Stimulated activated CD8-positive, alpha-beta memory T cell treated with anti-CD3 and anti-CD28 coated beads, Interleukin-4, amount 100 ng/mL, for 24 hours (primary cell): ENCODE measurements around the gene FASTKD3.

Source experiments
- DNase-seq: peaks from one replicate; pipeline ENCODE4 v3.0.0-alpha.2; 2020; ENCODE audit warnings: low read depth

The FASTKD3 gene

GRCh38 chr5:7881091-7881490 lies 12.3 kb upstream of the FASTKD3 start:
- DNase-seq, result no peak

- DNase-seq, result no peak
These were observed 9.6 kb upstream of the FASTKD3 start for GRCh38 chr5:7878381-7878873.

GRCh38 chr5:7877851-7878250 lies 9.0 kb upstream of the FASTKD3 start:
- no peak for DNase-seq

GRCh38 chr5:7876867-7877266 lies 8.0 kb upstream of the FASTKD3 start:
- DNase-seq, result no peak

- DNase-seq, result no peak
These were observed 6.3 kb upstream of the FASTKD3 start for GRCh38 chr5:7875151-7875550.

- no peak for DNase-seq
These were observed 5.8 kb upstream of the FASTKD3 start for GRCh38 chr5:7874639-7875038.

- no peak for DNase-seq
These were observed 4.4 kb upstream of the FASTKD3 start for GRCh38 chr5:7873216-7873615.

GRCh38 chr5:7872517-7873130 lies 3.8 kb upstream of the FASTKD3 start:
- DNase-seq, result no peak

GRCh38 chr5:7871653-7872052 lies 2.8 kb upstream of the FASTKD3 start:
- DNase-seq, result no peak

- peak; percentile 17 for DNase-seq
These were observed 774 bp upstream of the FASTKD3 start for GRCh38 chr5:7869474-7870136.

- DNase-seq, result no peak
These were observed 431 bp downstream of the FASTKD3 start for GRCh38 chr5:7868427-7868772.

GRCh38 chr5:7867260-7867659 lies 1.6 kb downstream of the FASTKD3 start:
- no peak for DNase-seq

- DNase-seq, result no peak
These were observed 2.6 kb downstream of the FASTKD3 start for GRCh38 chr5:7866196-7866595.

- no peak for DNase-seq
These were observed 10.8 kb downstream of the FASTKD3 start for GRCh38 chr5:7857926-7858632.

GRCh38 chr5:7857361-7857760 lies 11.5 kb downstream of the FASTKD3 start:
- no peak for DNase-seq

- no peak for DNase-seq
These were observed 12.0 kb downstream of the FASTKD3 start for GRCh38 chr5:7856855-7857254.

GRCh38 chr5:7855611-7856010 lies 13.2 kb downstream of the FASTKD3 start:
- DNase-seq, result no peak

- no peak for DNase-seq
These were observed 15.8 kb downstream of the FASTKD3 start for GRCh38 chr5:7852988-7853387.

GRCh38 chr5:7852542-7852941 lies 16.3 kb downstream of the FASTKD3 start:
- no peak for DNase-seq

GRCh38 chr5:7851617-7852289 lies 17.1 kb downstream of the FASTKD3 start:
- no peak for DNase-seq

- no peak for DNase-seq
These were observed 17.6 kb downstream of the FASTKD3 start for GRCh38 chr5:7851240-7851592.

GRCh38 chr5:7850395-7851239 lies 18.2 kb downstream of the FASTKD3 start, which contains the start of gene CFAP90:
Gene CFAP90, minus strand, starts transcription at chr5:7851133. Its CDS starts 112 bp downstream, at chr5:7851021.
- DNase-seq, result no peak
